ENCODE results near the gene ZNF787. TPM values are rescaled to one million over a fixed set of nuclear protein-coding genes. Genes with fewer than 3 reads are reported as not detected.

ZNF787 gene
- total and polyA plus RNA-seq, 9 donors = 3.0 to 36.8 (median 25.8) TPM

- no peaks in the 10 kb centered on the region for H3K36me3 ChIP-seq
- TF ChIP-seq CTCF (IDR thresholded peaks at IDR 0.05) (no peak), POLR2A (IDR thresholded peaks at IDR 0.05) (no peak), EP300 (IDR thresholded peaks at IDR 0.05) (no peak)
- WGBS, 3 donors = 48 to 55% (median 50%) methylated on average over 10 of the region's 10 CpGs
- DNase-seq = no peak
- peaks cover 37% of the 10 kb centered on the region for H3K4me1 ChIP-seq (ENCODE audit: insufficient read depth)
- no peaks in the 10 kb centered on the region for H3K9me3 ChIP-seq
- H3K27me3 ChIP-seq = no peaks in the 10 kb centered on the region
- no peak overlapping the region for H3K4me3 ChIP-seq
- intact Hi-C loops (cut with DNase I) = loop anchor here in 1 of 4 donors (5.0 kb wide), 1 partner anchor 45 kb away; no protein-coding TSS in a partner anchor
- H3K27ac ChIP-seq = no peak overlapping the region
Measured at GRCh38 chr19:56112313-56112709, 8.8 kb downstream of the ZNF787 start.

- Histone ChIP-seq H3K4me1 (ENCODE audit: insufficient read depth) (peaks cover 37% of the 10 kb centered on the region), H3K27ac (peak overlapping the region in 1 of 2 donors; percentile 20), H3K9me3 (no peaks in the 10 kb centered on the region), H3K36me3 (no peaks in the 10 kb centered on the region), H3K4me3 (no peak overlapping the region), H3K27me3 (no peaks in the 10 kb centered on the region)
- intact Hi-C loops (cut with DNase I) = loop anchor here in 1 of 4 donors (5.0 kb wide), 1 partner anchor 46 kb away; no protein-coding TSS in a partner anchor
- TF ChIP-seq CTCF (IDR thresholded peaks at IDR 0.05) (no peak), POLR2A (IDR thresholded peaks at IDR 0.05) (no peak), EP300 (IDR thresholded peaks at IDR 0.05) (no peak)
- DNase-seq = no peak
- 49 to 50% (median 50%) methylated on average over 24 of the region's 24 CpGs for WGBS, 3 donors
Measured at GRCh38 chr19:56111601-56112312, 9.3 kb downstream of the ZNF787 start.

GRCh38 chr19:56110515-56111448, 10.3 kb downstream of the ZNF787 start:
- TF ChIP-seq EP300 (IDR thresholded peaks at IDR 0.05) = no peak
- TF ChIP-seq CTCF (IDR thresholded peaks at IDR 0.05) = no peak
- TF ChIP-seq POLR2A (IDR thresholded peaks at IDR 0.05) = no peak
- peak; percentile 73 to 85 (median 80) for DNase-seq
- H3K9me3 ChIP-seq = no peaks in the 10 kb centered on the region
- H3K27ac ChIP-seq = peak overlapping the region in 1 of 2 donors; percentile 20
- no peak overlapping the region for H3K4me3 ChIP-seq
- intact Hi-C loops (cut with DNase I) = loop anchor here in 1 of 4 donors (5.0 kb wide), 1 partner anchor 47 kb away; no protein-coding TSS in a partner anchor
- H3K27me3 ChIP-seq = no peaks in the 10 kb centered on the region
- peaks cover 44% of the 10 kb centered on the region for H3K4me1 ChIP-seq (ENCODE audit: insufficient read depth)
- H3K36me3 ChIP-seq = no peaks in the 10 kb centered on the region
- 8 to 16% (median 15%) methylated on average over 12 of the region's 12 CpGs for WGBS, 3 donors

GRCh38 chr19:56109226-56109625, 11.9 kb downstream of the ZNF787 start:
- Histone ChIP-seq H3K27me3 (no peaks in the 10 kb centered on the region), H3K27ac (peak overlapping the region in 1 of 2 donors; percentile 11), H3K9me3 (no peaks in the 10 kb centered on the region), H3K4me1 (ENCODE audit: insufficient read depth) (peaks cover 43% of the 10 kb centered on the region), H3K4me3 (peak overlapping the region; percentile 11), H3K36me3 (no peaks in the 10 kb centered on the region)
- no peak for DNase-seq
- 22 to 30% (median 22%) methylated on average over 13 of the region's 13 CpGs for WGBS, 3 donors
- intact Hi-C loops (cut with DNase I) = loop anchor here in 2 of 4 donors (5.0 kb wide), 2 partner anchors 33 to 48 kb away; partner anchors contain the start of gene ZNF444 (in 1 of the 2)
- TF ChIP-seq POLR2A (IDR thresholded peaks at IDR 0.05) = no peak
- no peak for TF ChIP-seq EP300 (IDR thresholded peaks at IDR 0.05)
- TF ChIP-seq CTCF (IDR thresholded peaks at IDR 0.05) = no peak

Measured in ovary (tissue), 9 donors.